HepG2 (cell line): Measurements from ENCODE around the gene RPA1. TPM values are rescaled to one million over a fixed set of nuclear protein-coding genes. Genes with fewer than 3 reads are reported as not detected.
A peak's percentile ranks its signal among the peaks of the same experiment; 100 is the strongest.

Experiments used
- ATAC-seq: fragments of 200-7000 bp; cut with Tn5 transposase; 3 replicates; pipeline ENCODE4 v1.9.1; 2020; ENCODE audit warnings: mild to moderate bottlenecking, moderate library complexity
- BruUV-seq: library from RNA; stranded (reverse); fragments of 400-500 nt; replicated peaks from 2 replicates; lab custom pipeline; 2021; lab: Mats Ljungman, UMichigan
- CTCF ChIA-PET: fragments of 300-600 bp; formaldehyde crosslinking; extraction: SDS; loops from one replicate; lab custom pipeline; 2021; ENCODE audit warnings: low total read pairs, inconsistent platforms, low intra/inter-chr PET ratio; lab: Yijun Ruan, JAX
- POLR2A ChIA-PET: fragments of 350-600 bp; sonication (Branson Sonifier 250); formaldehyde crosslinking; loops from one replicate; lab custom pipeline; 2020; ENCODE audit warnings: antibody characterized with exemption, inconsistent platforms; lab: Yijun Ruan, JAX
- DNase-seq: peaks from one replicate; pipeline ENCODE4 v3.0.0-alpha.2; 2015; ENCODE audit warnings: low spot score
- FAIRE-seq: peaks from 3 replicates; lab custom pipeline; 2011; peaks lifted over from hg19 to GRCh38; lab: Jason Lieb, UNC
- H2AFZ ChIP-seq: one replicate; pipeline ENCODE4 v1.6.1; 2011; ENCODE audit warnings: low read length, inconsistent platforms
- H3K27ac ChIP-seq: fragments of 300-600 bp; 3 replicates; pipeline ENCODE4 v1.8.0; 2011; ENCODE audit warnings: mixed run types, mild to moderate bottlenecking, mixed read lengths, low read length, inconsistent platforms; ENCODE audit not compliant: insufficient read depth; ENCODE audit errors: extremely low read length
- H3K27me3 ChIP-seq, 2 experiments: fragments of 200-600 bp in 1 of 2; 2 replicates in 1 of 2; 3 replicates in 1 of 2; pipeline versions ENCODE4 v1.6.0 to v1.8.0; 2011; ENCODE audit warnings: low read length in 2 of 2, mild to moderate bottlenecking in 2 of 2, moderate library complexity in 2 of 2, inconsistent platforms in 1 of 2; ENCODE audit not compliant: insufficient read depth in 2 of 2, control insufficient read depth in 1 of 2
- H3K36me3 ChIP-seq, 2 experiments: fragments of 200-600 bp in 1 of 2; replicated peaks in 1 of 2; 2 replicates in 1 of 2; 3 replicates in 1 of 2; pipeline versions ENCODE4 v1.5.1 to v1.8.0; 2011; ENCODE audit warnings: low read length in 2 of 2, inconsistent platforms in 1 of 2; ENCODE audit not compliant: insufficient read depth in 2 of 2, control insufficient read depth in 1 of 2
- H3K4me1 ChIP-seq: 2 replicates; pipeline ENCODE4 v1.5.1; 2012; ENCODE audit warnings: low read length, inconsistent platforms; ENCODE audit not compliant: insufficient read depth
- H3K4me2 ChIP-seq: 2 replicates; pipeline ENCODE4 v1.6.0; 2011; ENCODE audit warnings: low read depth, low read length, inconsistent platforms
- H3K4me3 ChIP-seq, 3 experiments: fragments of 200-600 bp in 1 of 3; sonication (generic), shearing (Covaris generic) in 1 of 3; replicated peaks in 1 of 3; 2 replicates each; pipeline ENCODE4 v1.5.1; 2011 to 2016; ENCODE audit warnings: low read length in 3 of 3, inconsistent platforms in 2 of 3, low read depth in 2 of 3, mild to moderate bottlenecking in 2 of 3, control low read depth in 1 of 3, mixed read lengths in 1 of 3; ENCODE audit not compliant: insufficient read depth in 1 of 3
- H3K79me2 ChIP-seq: one replicate; pipeline ENCODE4 v1.6.1; 2011; ENCODE audit warnings: low read length, inconsistent platforms; ENCODE audit not compliant: insufficient read depth
- H3K9ac ChIP-seq: 2 replicates; pipeline ENCODE4 v1.6.0; 2011; ENCODE audit warnings: mild to moderate bottlenecking, low read depth, low read length, inconsistent platforms; ENCODE audit not compliant: insufficient read depth
- H3K9me3 ChIP-seq: 2 replicates; pipeline ENCODE4 v1.5.1; 2012; ENCODE audit warnings: mild to moderate bottlenecking, low read length
- H4K20me1 ChIP-seq: 2 replicates; pipeline ENCODE4 v1.6.0; 2011; ENCODE audit warnings: inconsistent platforms, mild to moderate bottlenecking, low read length, moderate library complexity; ENCODE audit not compliant: insufficient read depth
- CTCF ChIP-seq: sonication (generic); formaldehyde crosslinking; IDR thresholded peaks from 2 replicates; pipeline ENCODE4 v1.5.0; 2020; ENCODE audit warnings: mild to moderate bottlenecking, missing genetic modification reagents, moderate library complexity
- HIVEP1 ChIP-seq: sonication (generic); formaldehyde crosslinking; IDR thresholded peaks from 2 replicates; pipeline ENCODE4 v1.4.0; 2020; ENCODE audit warnings: mild to moderate bottlenecking, missing genetic modification reagents
- HNRNPL ChIP-seq: fragments of 200-400 bp; formaldehyde crosslinking; IDR thresholded peaks from 2 replicates; pipeline ENCODE4 v1.6.1; 2017; ENCODE audit warnings: mild to moderate bottlenecking, low read depth, low read length
- HOXA3 ChIP-seq: sonication (generic); formaldehyde crosslinking; IDR thresholded peaks from 2 replicates; pipeline ENCODE4 v1.5.0; 2020; ENCODE audit warnings: missing genetic modification reagents
- MIER2 ChIP-seq: IDR thresholded peaks from 2 replicates; pipeline ENCODE4 v1.6.1; 2016; ENCODE audit warnings: missing biosample characterization, missing genetic modification reagents
- MXD1 ChIP-seq: sonication (generic); formaldehyde crosslinking; IDR thresholded peaks from 2 replicates; pipeline ENCODE4 v1.4.0; 2020; ENCODE audit warnings: mild to moderate bottlenecking, missing genetic modification reagents
- NFIB ChIP-seq: sonication (generic); formaldehyde crosslinking; IDR thresholded peaks from 2 replicates; pipeline ENCODE4 v1.9.0; 2021; ENCODE audit warnings: missing genetic modification reagents, mild to moderate bottlenecking, borderline replicate concordance
- THAP8 ChIP-seq: sonication (generic); formaldehyde crosslinking; IDR thresholded peaks from 2 replicates; pipeline ENCODE4 v1.5.1; 2020; ENCODE audit warnings: missing genetic modification reagents, mild to moderate bottlenecking, borderline replicate concordance
- ZBTB7A ChIP-seq: sonication (generic); formaldehyde crosslinking; IDR thresholded peaks from 2 replicates; pipeline ENCODE4 v1.8.0; 2022; ENCODE audit warnings: mild to moderate bottlenecking, missing genetic modification reagents
- ZFP91 ChIP-seq: sonication (generic); formaldehyde crosslinking; IDR thresholded peaks from 2 replicates; pipeline ENCODE4 v1.9.0; 2022; ENCODE audit warnings: missing genetic modification reagents, mild to moderate bottlenecking, borderline replicate concordance
- ZFX ChIP-seq: sonication (generic); formaldehyde crosslinking; IDR thresholded peaks from 2 replicates; pipeline ENCODE4 v1.4.0; 2020; ENCODE audit warnings: mild to moderate bottlenecking, low read depth, missing genetic modification reagents, moderate library complexity
- ZMYM4 ChIP-seq: sonication (generic); formaldehyde crosslinking; IDR thresholded peaks from 2 replicates; pipeline ENCODE4 v1.8.1; 2023; ENCODE audit warnings: mild to moderate bottlenecking, missing genetic modification reagents
- ZNF235 ChIP-seq: sonication (generic); formaldehyde crosslinking; IDR thresholded peaks from 2 replicates; pipeline ENCODE4 v1.8.1; 2023; ENCODE audit warnings: mild to moderate bottlenecking, missing genetic modification reagents, borderline replicate concordance
- ZNF281 ChIP-seq: sonication (generic); formaldehyde crosslinking; IDR thresholded peaks from 2 replicates; pipeline ENCODE4 v1.4.0; 2020; ENCODE audit warnings: missing genetic modification reagents, borderline replicate concordance
- WGBS: methylation state at CpG from one replicate; pipeline ENCODE4 v1.1.6; 2017; ENCODE audit warnings: low lambda C conversion rate; 5-methylcytosine and 5-hydroxymethylcytosine counted together
- in situ Hi-C: cut with HindIII; loops from 2 replicates; pipeline ENCODE4 v1.10.0; 2017; ENCODE audit warnings: low pct_unique_long_range_greater_than_20kb; ENCODE audit not compliant: extremely low pct_ligation_motif_present
- intact Hi-C: fragments of 100-400 bp; cut with micrococcal nuclease; formaldehyde crosslinking; loops from one replicate; pipeline ENCODE4 v1.10.0; 2022; ENCODE audit not compliant: unreplicated experiment
- polyA plus RNA-seq, 8 experiments: library from polyadenylated mRNA; depleted of rRNA in 3 of 8; stranded (reverse) in 7 of 8; unstranded in 1 of 8; fragments of >200 nt; fragmentation: Illumina TruSeq in 4 of 8; extraction: Trizol in 4 of 8; gene quantifications; 2 replicates each; pipeline versions ENCODE4 v1.2.1 to v1.2.3, GENCODE V29; 2011 to 2016; ENCODE audit warnings: low read depth in 4 of 8, missing spikeins in 1 of 8, mixed read lengths in 1 of 8; ENCODE audit not compliant: insufficient read depth in 1 of 8
- total RNA-seq, 5 experiments: library from RNA; depleted of rRNA; stranded (reverse); fragments of >200 nt; fragmentation: Illumina TruSeq; extraction: Trizol; gene quantifications; 2 replicates each; pipeline ENCODE4 v1.2.3, GENCODE V29; 2016; ENCODE audit warnings: low read depth in 1 of 5

Gene RPA1
- total and polyA plus RNA-seq, 2 of the 13 experiments (the other 11 are each of a cell fraction or from before 2014, with no cell fraction given) = 13.9 to 37.6 TPM

DNA sequence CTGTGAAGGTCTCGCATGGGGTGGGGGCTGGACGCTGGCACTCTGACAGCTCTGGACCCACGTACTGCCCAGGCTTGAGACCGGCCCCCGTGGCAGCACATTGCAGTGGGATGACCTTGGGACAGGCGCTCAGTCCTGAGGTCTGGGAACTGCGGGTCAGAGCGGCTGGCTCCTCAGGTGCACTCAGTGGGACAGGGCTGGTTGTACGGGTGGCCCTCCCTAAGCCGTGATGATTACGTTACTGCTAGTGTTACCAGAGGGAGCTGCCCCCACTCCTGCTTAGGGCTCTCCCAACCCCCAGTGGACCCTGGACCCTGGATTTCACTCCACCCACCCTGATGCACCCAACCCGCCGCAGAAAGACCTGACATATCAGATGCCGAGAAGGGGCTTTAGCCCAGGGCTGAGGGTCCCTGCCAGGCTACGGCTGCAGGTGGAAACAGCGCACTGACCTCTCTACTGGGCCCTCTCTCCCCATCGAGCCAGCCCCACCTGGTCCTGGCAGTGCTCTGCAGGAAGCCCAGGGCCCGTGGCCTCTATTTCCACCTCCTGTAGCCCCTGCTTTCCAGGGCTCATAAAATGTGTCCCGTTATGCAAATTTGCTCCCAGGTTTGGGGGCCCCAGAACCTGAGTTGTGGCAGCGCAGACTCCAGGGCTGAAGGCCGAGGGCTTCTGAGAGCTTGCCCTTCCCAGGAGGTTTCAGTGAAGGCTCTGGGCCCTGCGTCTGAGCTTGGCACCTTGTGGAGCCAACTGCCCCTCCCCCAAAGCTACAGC lies 118.1 kb downstream of the RPA1 start:
- H3K4me2 ChIP-seq = peak overlapping the region; percentile 80
- no TSS peak for BruUV-seq
- H3K9ac ChIP-seq = peak overlapping the region; percentile 27; the same call in 1 of the 2 replicates
- H3K4me1 ChIP-seq = peaks cover 30% of the 10 kb centered on the region
- H3K27ac ChIP-seq = no peak overlapping the region
- H3K79me2 ChIP-seq = no peaks in the 10 kb centered on the region
- H3K27me3 ChIP-seq = peaks cover 4 to 14% of the 10 kb centered on the region in 2 experiments; a peak in 4 of 5 replicates
- H3K36me3 ChIP-seq = no peaks in the 10 kb centered on the region
- ATAC-seq = peak; percentile 74
- no peaks in the 10 kb centered on the region for H4K20me1 ChIP-seq
- in situ Hi-C loops = no loop called here
- WGBS = 0% methylated on average over 8 of the region's 22 CpGs
- CTCF ChIA-PET = no interaction called here
- H2AFZ ChIP-seq = no peak overlapping the region
- POLR2A ChIA-PET = interaction anchor here (0.7 to 1.4 kb wide), 6 partner anchors 9 to 137 kb away, joined by 3 to 8 read pairs (median 4); no protein-coding TSS in a partner anchor
- H3K4me3 ChIP-seq = peak overlapping the region; percentile 46 to 69 (median 52)
- no peaks in the 10 kb centered on the region for H3K9me3 ChIP-seq
- DNase-seq = peak; percentile 30
- intact Hi-C loops = loop anchor here (2.0 kb wide), 1 partner anchor 15 kb away; no protein-coding TSS in a partner anchor
- no peak for FAIRE-seq
- no peak for TF ChIP-seq NFIB (CRISPR knock-in tag)
- TF ChIP-seq ZMYM4 (CRISPR knock-in tag) = peak; percentile 54; the same call in 1 of the 2 replicates
- TF ChIP-seq ZBTB7A = peak; percentile 74; the same call in 1 of the 2 replicates
- TF ChIP-seq HOXA3 (CRISPR knock-in tag) = peak; percentile 44
- 0 out of 2 replicates have a peak, but pooled peaks have one; percentile 36 for TF ChIP-seq HIVEP1
- TF ChIP-seq MXD1 (CRISPR knock-in tag) = peak; percentile 15; the same call in 1 of the 2 replicates
- TF ChIP-seq HNRNPL = 0 out of 2 replicates have a peak, but pooled peaks have one; percentile 33
- TF ChIP-seq ZNF235 = 0 out of 2 replicates have a peak, but pooled peaks have one; percentile 30
- no peak for TF ChIP-seq THAP8 (CRISPR knock-in tag)
- peak; percentile 24; the same call in 1 of the 2 replicates for TF ChIP-seq ZFX (CRISPR knock-in tag)
- TF ChIP-seq ZNF281 (CRISPR knock-in tag) = peak; percentile 84
- no peak for TF ChIP-seq MIER2 (CRISPR knock-in tag)
- 0 out of 2 replicates have a peak, but pooled peaks have one; percentile 7 for TF ChIP-seq CTCF (CRISPR knock-in tag)
- TF ChIP-seq ZFP91 = peak; percentile 17
